HG02870 (cell line): ENCODE data around the gene RPL11.
"Not testable (repeated sequence)": the region's sequence is repeated elsewhere in the genome, so short reads cannot be mapped to it uniquely, and the experiment has no call there.

ENCODE experiments used
- ATAC-seq: cut with Tn5 transposase; IDR thresholded peaks from one replicate; pipeline ENCODE4 v1.9.1; 2021; ENCODE audit warnings: mild to moderate bottlenecking, moderate library complexity; ENCODE audit not compliant: unreplicated experiment

RPL11 gene

GRCh38 chr1:23691499-23692307, at the start of gene RPL11:
Gene RPL11 (plus strand): TSS chr1:23691806. CDS start chr1:23691824, 18 bp downstream.
- ATAC-seq = peak; percentile 81

DNA sequence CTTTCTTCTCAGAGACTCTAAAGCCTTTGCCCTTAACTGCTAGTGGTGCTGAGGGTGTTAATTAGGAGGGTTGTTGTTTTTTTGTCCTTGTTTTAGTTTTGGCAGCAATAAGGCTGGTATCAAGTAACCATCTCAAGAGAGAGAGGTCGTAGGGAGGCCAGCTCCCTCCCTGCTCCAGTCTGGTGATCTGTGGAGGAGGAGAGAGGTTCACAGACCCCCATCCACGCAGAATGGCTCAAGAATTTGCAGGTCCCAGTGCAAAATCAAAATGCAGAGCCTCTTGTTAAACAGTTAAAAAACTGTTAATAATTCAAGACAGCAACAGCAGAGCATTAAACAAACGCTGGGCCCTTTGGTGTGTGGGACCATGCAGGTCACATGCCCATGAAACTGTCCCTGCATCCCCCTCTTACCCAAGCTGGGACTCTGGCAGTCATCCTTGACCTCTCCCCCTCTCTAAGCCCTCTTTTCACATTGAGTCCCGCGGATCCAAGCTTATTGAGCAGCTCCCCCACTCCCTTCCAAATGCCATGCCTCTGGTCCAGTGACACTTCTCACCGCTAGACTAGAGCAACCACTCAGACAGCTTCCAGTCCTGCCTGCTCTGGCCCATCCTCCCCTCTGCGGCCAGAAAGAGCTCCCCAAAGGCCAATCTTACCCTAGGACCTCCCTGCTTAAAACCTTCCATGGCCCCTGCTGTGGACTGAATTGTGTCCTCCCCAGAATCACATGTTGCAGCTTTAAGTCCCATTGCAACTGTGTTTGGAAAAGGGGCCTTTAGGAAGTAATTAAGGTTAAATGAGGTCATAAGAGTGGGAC, 47.7 kb upstream of the RPL11 start:
- no peak for ATAC-seq

DNA sequence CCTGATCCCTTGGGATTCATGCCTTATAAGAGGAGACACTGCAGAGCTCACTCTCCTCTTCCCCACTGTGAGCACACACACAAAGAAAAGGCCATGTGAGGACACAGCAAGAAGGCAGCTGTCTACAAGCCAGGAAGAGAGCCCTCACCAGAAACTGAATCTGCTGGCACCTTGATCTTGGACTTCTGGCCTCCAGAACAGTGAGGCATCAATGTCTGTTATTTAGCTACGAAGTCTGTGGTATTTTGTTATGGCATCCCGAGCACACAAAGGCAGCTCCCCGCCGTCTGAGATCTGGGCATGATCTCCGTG, 47.1 kb upstream of the RPL11 start:
- no peak for ATAC-seq

GRCh38 chr1:23645338-23645737, 46.3 kb upstream of the RPL11 start:
- no peak for ATAC-seq

GRCh38 chr1:23646091-23646490, 45.5 kb upstream of the RPL11 start:
- no peak for ATAC-seq

DNA sequence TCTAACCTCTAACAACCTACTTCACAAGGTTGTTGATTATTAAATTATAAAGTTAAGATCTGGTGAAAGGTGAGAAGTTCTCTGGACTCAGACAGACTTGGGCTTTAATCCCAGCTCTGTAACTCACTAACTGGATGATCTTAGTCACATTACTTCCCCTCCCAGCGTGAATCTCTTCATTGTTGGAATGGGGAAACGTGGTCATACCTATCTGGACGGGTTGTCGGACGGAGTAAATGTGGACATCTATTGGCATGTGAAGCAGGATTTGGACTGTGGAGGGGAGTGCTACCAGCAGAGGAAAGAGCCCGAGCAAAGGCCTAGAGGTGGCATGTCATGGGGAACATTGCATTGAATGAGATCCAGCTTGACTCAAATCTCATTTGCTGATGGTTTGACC, 45.1 kb upstream of the RPL11 start:
- no peak for ATAC-seq

DNA sequence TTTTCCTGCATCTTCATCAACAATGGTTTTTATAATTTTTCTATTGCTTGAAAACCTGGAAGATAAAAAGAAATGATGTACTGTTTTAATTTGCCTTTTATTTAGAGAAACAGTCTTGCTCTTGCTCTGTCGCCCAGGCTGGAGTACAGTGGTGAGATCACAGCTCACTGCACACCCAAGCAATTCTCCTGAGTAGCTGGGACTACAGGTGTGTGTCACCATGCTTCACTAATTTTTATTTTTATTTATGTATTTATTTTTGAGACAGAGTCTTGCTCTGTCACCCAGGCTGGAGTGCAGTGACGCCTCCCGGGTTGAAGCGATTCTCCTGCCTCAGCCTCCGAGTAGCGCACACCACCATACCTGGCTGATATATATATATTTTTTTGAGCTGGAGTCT, 43.0 kb upstream of the RPL11 start:
- ATAC-seq = no peak

DNA sequence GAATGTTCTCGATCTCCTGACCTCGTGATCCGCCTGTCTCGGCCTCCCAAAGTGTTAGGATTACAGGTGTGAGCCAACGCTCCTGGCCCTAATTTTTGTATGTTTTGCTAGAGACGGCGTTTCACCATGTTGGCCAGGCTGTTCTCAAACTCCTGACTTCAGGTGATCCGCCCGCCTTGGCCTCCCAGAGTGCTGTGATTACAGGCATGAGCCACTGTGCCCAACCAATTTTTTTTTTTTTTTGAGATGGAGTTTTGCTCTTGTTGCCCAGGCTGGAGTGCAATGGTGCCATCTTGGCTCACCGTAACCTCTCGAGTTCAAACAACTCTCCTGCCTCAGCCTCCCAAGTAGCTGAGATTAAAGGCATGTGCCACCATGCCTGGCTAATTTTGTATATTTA, 42.4 kb upstream of the RPL11 start:
- not testable (repeated sequence) for ATAC-seq

DNA sequence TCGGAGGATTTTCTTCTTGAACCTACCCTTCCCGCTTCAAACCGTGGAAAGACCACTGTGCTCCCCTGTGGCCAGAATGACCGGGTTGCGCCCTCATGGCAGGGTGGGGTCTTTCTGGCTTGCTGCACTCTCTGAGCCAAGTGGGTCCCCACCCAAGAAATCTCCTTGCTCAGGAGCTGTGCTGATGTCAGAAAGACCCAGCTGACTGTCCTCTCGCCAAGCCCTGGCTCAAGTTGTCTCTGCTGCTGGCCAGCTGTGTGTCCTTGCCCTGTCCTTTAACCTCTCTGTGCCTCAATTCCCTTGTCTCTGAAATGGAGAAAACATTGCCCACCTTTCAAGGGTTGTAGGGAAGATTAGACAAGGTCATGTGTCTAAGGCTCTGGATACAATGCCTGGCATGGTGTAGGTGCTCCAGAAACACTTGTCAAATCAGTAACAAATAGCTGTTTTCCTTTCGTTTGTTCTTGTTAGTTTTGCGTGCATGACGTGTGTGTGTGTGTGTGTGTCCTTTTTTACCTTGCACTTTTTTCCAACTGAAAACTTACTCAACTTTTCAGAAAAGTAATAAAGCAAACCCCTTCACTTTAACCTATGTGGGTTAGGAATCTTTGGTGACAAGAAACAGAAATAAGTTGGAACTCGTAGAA, 41.1 kb upstream of the RPL11 start:
- no peak for ATAC-seq

- ATAC-seq = no peak
These were observed 40.4 kb upstream of the RPL11 start for GRCh38 chr1:23651069-23651808.

GRCh38 chr1:23657659-23658275, 33.8 kb upstream of the RPL11 start:
- no peak for ATAC-seq

- no peak for ATAC-seq
These were observed 30.9 kb upstream of the RPL11 start for GRCh38 chr1:23660671-23661070.

DNA sequence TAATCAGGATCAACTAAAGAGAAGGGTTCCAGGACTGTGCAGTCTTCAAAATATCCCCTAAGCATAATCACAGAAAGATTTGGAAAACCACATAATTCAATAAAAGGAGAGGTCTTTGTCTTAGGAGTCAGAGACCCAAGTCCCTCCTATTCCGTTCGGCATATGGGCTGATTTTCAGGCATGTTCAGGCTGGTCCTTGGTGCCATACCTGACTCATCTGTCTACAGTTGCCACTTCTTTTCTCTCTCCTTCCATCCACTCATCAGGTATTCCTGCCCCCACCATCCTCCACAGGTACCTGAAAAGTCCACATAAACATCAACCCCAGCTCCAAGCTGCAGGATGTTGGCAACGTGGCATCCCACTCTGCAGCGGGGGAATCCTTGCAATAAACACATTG, 29.7 kb upstream of the RPL11 start:
- ATAC-seq = no peak

- ATAC-seq = no peak
These were observed 26.5 kb upstream of the RPL11 start for GRCh38 chr1:23664837-23665795.

DNA sequence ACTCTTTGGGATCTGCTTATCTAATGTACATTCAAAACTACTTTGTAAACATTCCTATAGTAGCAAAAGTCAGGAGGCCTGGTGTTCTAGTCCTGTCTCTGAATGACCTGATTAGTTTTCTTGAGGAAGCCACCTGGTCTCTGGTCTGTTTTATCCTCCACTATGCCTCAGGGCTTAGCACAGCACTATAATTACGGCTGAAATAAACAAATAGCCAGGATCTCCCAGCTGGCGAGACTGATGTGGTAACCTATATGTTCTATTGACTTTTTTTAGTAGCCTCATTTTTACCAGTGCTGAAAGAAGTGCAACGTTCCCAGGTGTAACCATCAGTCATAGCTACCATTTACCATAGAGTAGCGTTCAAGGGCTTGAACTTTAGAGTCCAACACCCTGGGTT, 24.2 kb upstream of the RPL11 start:
- ATAC-seq = no peak

DNA sequence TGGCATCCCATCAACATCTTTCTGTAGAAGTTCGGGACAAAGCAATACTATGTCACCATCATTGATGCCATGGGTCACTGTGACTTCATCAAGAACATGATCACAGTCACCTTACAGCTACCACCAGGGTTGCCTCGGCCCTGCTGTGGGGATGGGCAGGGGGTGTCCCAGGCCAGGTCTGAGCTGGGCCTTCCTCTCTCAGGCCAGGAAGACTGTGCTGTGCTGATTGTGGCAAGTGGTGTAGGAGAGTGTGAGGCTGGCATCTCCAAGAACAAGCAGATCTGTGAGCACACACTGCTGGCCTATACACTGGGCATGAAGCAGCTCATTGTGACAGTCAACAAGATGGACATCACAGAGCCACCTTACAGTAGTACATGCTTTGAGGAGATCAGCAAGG, 20.9 kb upstream of the RPL11 start:
- no peak for ATAC-seq

- no peak for ATAC-seq
These were observed 18.4 kb upstream of the RPL11 start for GRCh38 chr1:23673086-23673813.

DNA sequence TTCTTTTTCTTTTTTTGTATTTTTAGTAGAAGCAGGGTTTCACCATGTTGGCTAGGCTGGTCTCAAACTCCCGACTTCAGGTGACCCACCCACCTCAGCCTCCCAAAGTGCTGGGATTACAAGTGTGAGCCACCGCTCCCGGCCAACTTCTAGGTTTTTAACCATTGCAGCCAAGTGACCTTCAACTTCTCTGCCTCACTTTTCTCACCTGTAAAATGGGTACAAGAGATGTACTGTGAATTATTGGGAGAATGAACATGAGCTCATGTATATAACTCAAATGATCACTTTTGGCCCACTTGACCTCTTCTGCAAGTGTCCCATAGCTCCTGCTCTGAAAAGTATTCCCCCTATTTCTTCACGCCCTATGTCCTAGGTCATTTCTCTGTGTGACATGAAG, 11.8 kb upstream of the RPL11 start:
- no peak for ATAC-seq

DNA sequence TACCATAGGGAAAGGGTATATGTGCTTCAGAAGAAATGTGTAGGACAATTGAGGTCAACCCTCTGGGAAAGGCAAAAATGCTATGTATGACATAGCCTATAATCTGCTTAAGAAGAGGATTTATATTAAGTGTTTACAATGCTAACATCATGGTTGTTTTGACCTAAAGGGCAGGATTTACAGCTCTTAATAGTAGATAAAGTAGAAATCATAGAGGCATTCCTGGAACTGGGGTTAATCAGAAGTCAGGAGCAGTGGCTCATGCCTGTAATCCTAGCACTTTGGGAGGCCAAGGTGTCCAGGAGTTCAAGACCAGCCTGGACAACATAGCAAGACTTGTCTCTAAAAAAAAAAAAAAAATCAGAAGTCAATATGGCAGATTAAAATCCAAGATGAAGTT, 8.7 kb upstream of the RPL11 start:
- no peak for ATAC-seq
